Neural progenitor cell (in vitro differentiated cells): ENCODE results near the gene CNOT8. TPM values are rescaled to one million over a fixed set of nuclear protein-coding genes. Genes with fewer than 3 reads are reported as not detected.

Source experiments
- DNase-seq: peaks from one replicate; pipeline ENCODE4 v3.0.0-alpha.2; 2016; ENCODE audit warnings: low spot score
- H2AFZ ChIP-seq: fragments of 200-600 bp; sonication (generic); replicated peaks from 2 replicates; pipeline ENCODE4 v1.6.1; 2016; ENCODE audit warnings: antibody characterized with exemption
- H3F3A ChIP-seq: fragments of 200-600 bp; sonication (generic); 2 replicates; pipeline ENCODE4 v1.6.1; 2016; ENCODE audit warnings: antibody characterized with exemption, low read depth
- H3K27ac ChIP-seq: fragments of 200-600 bp; sonication (generic); 2 replicates; pipeline ENCODE4 v1.5.1; 2016; ENCODE audit warnings: mild to moderate bottlenecking
- H3K27me3 ChIP-seq: fragments of 200-600 bp; sonication (generic); 2 replicates; pipeline ENCODE4 v1.6.1; 2016; ENCODE audit warnings: mild to moderate bottlenecking, moderate library complexity
- H3K36me3 ChIP-seq: fragments of 200-600 bp; sonication (generic); 2 replicates; pipeline ENCODE4 v1.5.1; 2016
- H3K4me1 ChIP-seq: fragments of 200-600 bp; sonication (generic); 2 replicates; pipeline ENCODE4 v1.6.1; 2016; ENCODE audit warnings: mixed run types
- H3K4me2 ChIP-seq: fragments of 200-600 bp; sonication (generic); 2 replicates; pipeline ENCODE4 v1.6.1; 2016
- H3K4me3 ChIP-seq: fragments of 200-600 bp; sonication (generic); 2 replicates; pipeline ENCODE4 v1.5.1; 2016
- H3K79me2 ChIP-seq: fragments of 200-600 bp; sonication (generic); 2 replicates; pipeline ENCODE4 v1.6.1; 2016; ENCODE audit warnings: low read depth
- H3K9ac ChIP-seq: fragments of 200-600 bp; sonication (generic); 2 replicates; pipeline ENCODE4 v1.6.1; 2016
- H3K9me3 ChIP-seq: fragments of 200-600 bp; sonication (generic); 2 replicates; pipeline ENCODE4 v1.5.1; 2016; ENCODE audit warnings: low read depth
- H4K20me1 ChIP-seq: fragments of 200-600 bp; sonication (generic); 2 replicates; pipeline ENCODE4 v1.6.1; 2016; ENCODE audit warnings: low read depth
- H3K27ac Mint-ChIP-seq: 3 replicates; pipeline ENCODE4 v1.8.0; 2021; ENCODE audit warnings: mixed read lengths
- H3K27me3 Mint-ChIP-seq: 2 replicates; pipeline ENCODE4 v1.8.0; 2022; ENCODE audit warnings: low read depth, mild to moderate bottlenecking, inconsistent platforms, moderate library complexity, mixed read lengths; ENCODE audit not compliant: insufficient read depth
- H3K36me3 Mint-ChIP-seq: 3 replicates; pipeline ENCODE4 v1.8.0; 2021; ENCODE audit warnings: mixed read lengths
- H3K4me1 Mint-ChIP-seq: 3 replicates; pipeline ENCODE4 v1.8.0; 2021; ENCODE audit warnings: mixed read lengths
- H3K4me3 Mint-ChIP-seq: 3 replicates; pipeline ENCODE4 v1.8.0; 2021; ENCODE audit warnings: mild to moderate bottlenecking, moderate library complexity, mixed read lengths
- H3K9me3 Mint-ChIP-seq: 3 replicates; pipeline ENCODE4 v1.8.0; 2020; ENCODE audit warnings: mixed read lengths
- EZH2 ChIP-seq: fragments of 200-600 bp; sonication (generic); IDR thresholded peaks from 2 replicates; pipeline ENCODE4 v1.6.1; 2017; ENCODE audit warnings: antibody characterized with exemption, mild to moderate bottlenecking, moderate library complexity
- EZH2phosphoT487 ChIP-seq: fragments of 200-600 bp; sonication (generic); IDR thresholded peaks from 2 replicates; pipeline ENCODE4 v1.6.1; 2017; ENCODE audit warnings: antibody characterized with exemption
- total RNA-seq: library from RNA; depleted of rRNA; stranded (reverse); fragments of >200 nt; gene quantifications from 2 replicates; pipeline ENCODE4 v1.2.3, GENCODE V29; 2015; ENCODE audit warnings: low replicate concordance
- TF ChIP-seq, protein P1 (sequence below): fragments of 200-600 bp; sonication (generic); IDR thresholded peaks from 2 replicates; pipeline ENCODE4 v1.5.1; 2017; ENCODE audit warnings: antibody characterized with exemption, mild to moderate bottlenecking

The CNOT8 gene
- total RNA-seq, 1 donor from 2014 or later = 90.8 TPM

DNA sequence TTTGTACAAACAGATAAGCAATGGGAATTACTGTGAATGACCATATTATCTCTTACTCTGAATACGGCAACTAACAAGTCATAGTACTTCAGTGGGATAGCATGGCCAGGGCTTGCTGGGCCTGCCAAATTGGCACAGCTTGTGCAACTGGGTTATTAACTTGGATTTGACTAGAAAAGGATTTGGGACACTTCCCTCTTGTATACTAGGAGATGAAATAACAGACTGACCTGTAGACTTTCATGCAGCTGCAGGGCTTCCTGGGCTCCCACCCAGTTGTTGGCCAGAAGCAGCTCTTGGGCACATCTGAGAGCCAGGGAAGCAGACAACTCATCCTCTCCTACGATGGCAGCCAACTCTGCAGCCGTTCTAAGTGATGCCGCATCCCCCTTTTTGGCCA is 39.8 kb downstream of the CNOT8 start:
- H3K9me3 Mint-ChIP-seq = no peaks in the 10 kb centered on the region
- no peak for TF ChIP-seq EZH2
- no peak for TF ChIP-seq EZH2phosphoT487
- TF ChIP-seq, protein P1, sequence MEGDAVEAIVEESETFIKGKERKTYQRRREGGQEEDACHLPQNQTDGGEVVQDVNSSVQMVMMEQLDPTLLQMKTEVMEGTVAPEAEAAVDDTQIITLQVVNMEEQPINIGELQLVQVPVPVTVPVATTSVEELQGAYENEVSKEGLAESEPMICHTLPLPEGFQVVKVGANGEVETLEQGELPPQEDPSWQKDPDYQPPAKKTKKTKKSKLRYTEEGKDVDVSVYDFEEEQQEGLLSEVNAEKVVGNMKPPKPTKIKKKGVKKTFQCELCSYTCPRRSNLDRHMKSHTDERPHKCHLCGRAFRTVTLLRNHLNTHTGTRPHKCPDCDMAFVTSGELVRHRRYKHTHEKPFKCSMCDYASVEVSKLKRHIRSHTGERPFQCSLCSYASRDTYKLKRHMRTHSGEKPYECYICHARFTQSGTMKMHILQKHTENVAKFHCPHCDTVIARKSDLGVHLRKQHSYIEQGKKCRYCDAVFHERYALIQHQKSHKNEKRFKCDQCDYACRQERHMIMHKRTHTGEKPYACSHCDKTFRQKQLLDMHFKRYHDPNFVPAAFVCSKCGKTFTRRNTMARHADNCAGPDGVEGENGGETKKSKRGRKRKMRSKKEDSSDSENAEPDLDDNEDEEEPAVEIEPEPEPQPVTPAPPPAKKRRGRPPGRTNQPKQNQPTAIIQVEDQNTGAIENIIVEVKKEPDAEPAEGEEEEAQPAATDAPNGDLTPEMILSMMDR = no peak
- no peak for DNase-seq
- no peak overlapping the region for H3K4me3 Mint-ChIP-seq
- peaks cover 27% of the 10 kb centered on the region for H3K36me3 Mint-ChIP-seq
- no peaks in the 10 kb centered on the region for H3F3A ChIP-seq
- H3K27ac Mint-ChIP-seq = no peak overlapping the region
- peaks cover 21% of the 10 kb centered on the region for H3K36me3 ChIP-seq
- no peak overlapping the region for H3K4me2 ChIP-seq
- H3K27me3 ChIP-seq = no peaks in the 10 kb centered on the region
- H2AFZ ChIP-seq = no peak overlapping the region
- H3K4me1 Mint-ChIP-seq = no peaks in the 10 kb centered on the region
- no peaks in the 10 kb centered on the region for H3K9me3 ChIP-seq
- H3K4me1 ChIP-seq = no peaks in the 10 kb centered on the region
- no peak overlapping the region for H3K27ac ChIP-seq
- no peaks in the 10 kb centered on the region for H3K27me3 Mint-ChIP-seq
- no peaks in the 10 kb centered on the region for H3K79me2 ChIP-seq
- no peaks in the 10 kb centered on the region for H4K20me1 ChIP-seq
- H3K9ac ChIP-seq = no peak overlapping the region
- H3K4me3 ChIP-seq = no peak overlapping the region

DNA sequence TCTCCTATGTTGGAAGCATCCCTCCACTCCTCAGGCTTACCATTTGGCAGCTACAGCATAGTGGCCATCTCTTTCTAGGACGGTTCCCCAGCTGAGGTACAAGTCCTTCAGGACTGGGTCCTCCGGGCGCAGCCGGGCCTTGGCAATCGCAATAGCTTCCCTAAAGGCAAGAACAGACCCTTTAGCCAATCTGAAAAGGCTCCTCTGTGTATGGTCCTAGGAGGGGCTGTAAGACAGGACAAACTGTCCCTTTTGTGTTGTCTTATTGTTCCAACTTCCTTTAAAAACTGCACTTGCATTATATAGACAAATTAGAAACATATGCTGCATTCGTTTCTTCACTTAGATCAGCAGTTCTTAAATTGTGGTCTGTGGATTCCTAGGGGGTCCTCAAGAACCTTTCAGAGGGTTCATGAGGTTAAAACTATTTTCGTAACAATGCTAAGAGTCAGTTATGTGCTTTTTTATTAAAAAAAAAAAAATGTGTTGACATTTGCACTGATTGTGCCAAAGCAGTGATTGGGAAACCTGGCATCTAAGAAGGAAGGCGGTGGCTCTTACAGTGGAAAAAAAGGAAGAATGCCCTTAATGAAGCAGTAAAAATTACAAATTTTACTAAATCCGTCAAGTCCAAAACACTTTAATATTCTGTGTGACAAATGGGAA is 40.9 kb downstream of the CNOT8 start:
- Mint-ChIP-seq H3K4me3 (no peak overlapping the region), H3K36me3 (peaks cover 23% of the 10 kb centered on the region), H3K27ac (no peak overlapping the region), H3K27me3 (no peaks in the 10 kb centered on the region), H3K9me3 (no peaks in the 10 kb centered on the region), H3K4me1 (no peaks in the 10 kb centered on the region)
- Histone ChIP-seq H3K4me2 (no peak overlapping the region), H3K9me3 (no peaks in the 10 kb centered on the region), H3F3A (no peaks in the 10 kb centered on the region), H3K27ac (no peak overlapping the region), H3K4me3 (no peak overlapping the region), H3K9ac (no peak overlapping the region), H3K79me2 (no peaks in the 10 kb centered on the region), H3K36me3 (peaks cover 24% of the 10 kb centered on the region), H4K20me1 (no peaks in the 10 kb centered on the region), H3K4me1 (no peaks in the 10 kb centered on the region), H3K27me3 (no peaks in the 10 kb centered on the region), H2AFZ (no peak overlapping the region)
- TF ChIP-seq, protein P1 = no peak
- TF ChIP-seq EZH2 (no peak), EZH2phosphoT487 (no peak)
- no peak for DNase-seq

DNA sequence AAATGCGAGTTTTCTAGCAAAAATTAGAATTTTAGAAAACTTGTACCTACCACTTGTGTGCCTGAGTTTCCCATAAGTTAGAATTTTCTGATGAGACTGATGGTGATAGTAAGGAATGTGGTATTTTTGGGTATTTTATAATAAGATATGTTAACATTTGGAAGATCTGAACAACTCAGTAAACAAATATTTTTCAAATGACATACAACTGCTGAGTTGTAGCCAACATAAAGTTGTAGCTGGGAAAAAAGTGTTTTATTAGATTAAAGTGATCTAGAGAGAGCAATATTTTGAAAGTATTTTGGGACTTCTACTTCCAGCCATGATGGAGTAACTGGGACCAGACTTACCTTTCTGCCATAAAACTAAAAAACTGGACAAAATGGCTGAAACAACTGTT is 41.6 kb downstream of the CNOT8 start:
- Histone ChIP-seq H2AFZ (no peak overlapping the region), H3K4me1 (no peaks in the 10 kb centered on the region), H3K79me2 (no peaks in the 10 kb centered on the region), H3K27me3 (no peaks in the 10 kb centered on the region), H3K4me3 (no peak overlapping the region), H3K27ac (no peak overlapping the region), H3K9ac (no peak overlapping the region), H3K4me2 (no peak overlapping the region), H3K9me3 (no peaks in the 10 kb centered on the region), H3F3A (no peaks in the 10 kb centered on the region), H3K36me3 (peaks cover 28% of the 10 kb centered on the region), H4K20me1 (no peaks in the 10 kb centered on the region)
- H3K27me3 Mint-ChIP-seq = no peaks in the 10 kb centered on the region
- DNase-seq = no peak
- TF ChIP-seq EZH2phosphoT487 (no peak), EZH2 (no peak)
- TF ChIP-seq, protein P1 = no peak
- H3K36me3 Mint-ChIP-seq = peaks cover 26% of the 10 kb centered on the region
- H3K4me3 Mint-ChIP-seq = no peak overlapping the region
- no peaks in the 10 kb centered on the region for H3K9me3 Mint-ChIP-seq
- H3K4me1 Mint-ChIP-seq = no peaks in the 10 kb centered on the region
- H3K27ac Mint-ChIP-seq = no peak overlapping the region
